Activated CD8-positive, alpha-beta memory T cell treated with anti-CD3 and anti-CD28 coated beads, Interleukin-2, amount 50 U/mL, for 48 hours (primary cell): ENCODE results near the gene STXBP6.

Experiments
- DNase-seq: peaks from one replicate; pipeline ENCODE4 v3.0.0-alpha.2; 2020

Gene STXBP6

GRCh38 chr14:24880689-24881088, 169.3 kb downstream of the STXBP6 start:
- no peak for DNase-seq

DNA sequence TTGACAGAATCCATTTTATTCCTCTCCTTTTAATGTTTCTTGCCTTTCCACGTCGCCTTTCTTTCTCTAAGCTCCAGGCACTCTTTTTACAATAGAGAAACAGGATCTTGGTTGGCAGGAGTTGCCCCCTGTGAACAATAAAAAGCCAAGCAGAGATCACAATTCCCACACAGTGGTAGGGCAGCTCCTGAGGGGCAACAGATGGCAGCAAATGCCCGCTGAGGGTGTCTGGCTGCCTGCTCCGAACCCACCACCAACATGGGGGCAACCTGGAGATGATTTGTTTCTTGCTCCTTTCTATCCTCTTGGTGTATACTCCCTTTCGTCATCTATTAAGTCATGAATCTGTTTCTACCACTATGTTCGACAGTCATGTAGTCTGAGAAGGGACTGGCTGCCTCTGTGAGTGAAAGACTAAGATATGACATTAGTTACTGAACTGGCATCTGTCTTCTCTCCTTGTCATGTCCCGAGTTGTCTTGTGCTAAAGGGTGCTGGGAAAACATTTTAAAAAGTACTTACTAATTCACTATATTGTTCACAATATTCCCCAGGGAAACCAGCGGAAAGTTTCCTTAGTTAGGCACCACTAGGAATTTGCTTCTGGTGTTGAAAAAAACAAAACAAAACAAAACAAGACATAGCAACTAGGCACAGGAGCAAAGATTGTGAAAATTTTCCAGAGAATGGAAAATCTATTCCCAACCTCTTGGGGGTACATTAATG, 170.1 kb downstream of the STXBP6 start:
- DNase-seq: no peak

DNA sequence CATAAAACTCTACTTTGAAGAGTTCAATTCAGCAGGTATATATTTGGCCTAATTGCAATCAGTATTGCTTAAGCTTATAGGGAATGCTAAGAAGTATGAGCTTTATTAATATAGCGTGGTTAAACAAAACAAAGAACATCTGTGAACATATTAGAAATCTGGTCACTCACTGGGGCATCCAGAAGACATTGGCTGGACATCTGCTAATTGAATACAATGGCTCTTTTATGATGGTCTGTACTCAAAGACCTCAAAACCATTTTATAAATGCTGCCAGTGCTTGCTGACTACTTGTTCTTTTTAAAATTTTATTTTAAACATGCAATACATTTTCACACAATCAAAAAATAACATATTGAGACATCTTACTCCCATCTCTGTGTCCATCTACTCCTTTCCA, 173.0 kb downstream of the STXBP6 start:
- DNase-seq: no peak

- DNase-seq: no peak
Observed at GRCh38 chr14:24875991-24876878, 173.7 kb downstream of the STXBP6 start.

GRCh38 chr14:24875203-24875838, 174.6 kb downstream of the STXBP6 start:
- no peak for DNase-seq

DNA sequence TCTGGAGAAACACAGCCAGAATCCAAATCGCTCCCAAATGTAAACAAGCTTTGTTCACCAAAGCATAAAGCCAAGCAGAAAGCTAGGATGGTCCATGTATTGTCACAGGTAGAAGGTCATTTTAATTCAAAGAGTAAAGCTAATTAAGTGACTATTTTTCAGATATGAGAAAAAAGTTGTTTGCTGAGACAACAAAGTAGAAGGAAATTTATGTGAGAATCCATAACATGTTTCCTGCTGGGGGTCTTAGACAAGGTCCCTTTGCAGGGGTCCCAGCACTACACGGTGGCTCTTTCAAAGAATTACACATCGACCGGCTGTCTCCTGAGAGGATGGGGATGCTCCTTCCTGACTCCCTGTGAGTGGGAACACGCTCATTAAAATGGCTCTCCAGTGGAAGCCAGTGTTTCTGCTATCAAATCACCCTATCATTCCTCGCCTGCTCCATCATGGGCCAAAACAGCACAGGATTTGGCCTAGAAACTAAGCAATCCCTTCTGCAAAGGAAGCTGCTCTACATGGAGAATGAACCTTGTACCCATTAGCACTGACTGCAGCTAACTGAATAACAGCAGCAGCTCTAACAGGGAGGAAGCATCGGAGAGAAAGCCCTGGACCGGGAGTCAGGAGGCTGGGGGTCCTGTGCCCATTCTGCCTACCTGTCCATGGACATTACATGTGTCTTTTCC, 175.3 kb downstream of the STXBP6 start:
- no peak for DNase-seq

GRCh38 chr14:24873551-24873950, 176.4 kb downstream of the STXBP6 start:
- DNase-seq: no peak

GRCh38 chr14:24870949-24871701, 178.8 kb downstream of the STXBP6 start:
- no peak for DNase-seq

DNA sequence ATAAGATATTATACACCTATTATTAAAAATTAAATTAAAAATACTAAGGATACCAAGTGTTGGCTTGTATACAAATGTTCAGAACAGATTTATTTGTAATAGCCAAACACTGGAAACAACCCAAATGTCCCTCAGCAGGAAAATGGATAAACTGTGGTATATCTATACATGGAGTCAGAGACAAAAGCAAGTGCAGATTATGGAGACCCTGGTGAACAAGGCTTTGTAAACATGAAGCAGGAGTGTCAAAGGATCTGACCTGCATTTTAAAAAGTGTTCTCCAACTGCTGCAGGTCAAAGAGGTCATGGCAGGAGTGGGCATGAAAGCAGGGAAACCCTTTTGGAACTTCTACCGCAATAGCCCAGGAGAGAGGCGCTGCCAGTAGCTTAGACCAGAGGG, 181.6 kb downstream of the STXBP6 start:
- no peak for DNase-seq

DNA sequence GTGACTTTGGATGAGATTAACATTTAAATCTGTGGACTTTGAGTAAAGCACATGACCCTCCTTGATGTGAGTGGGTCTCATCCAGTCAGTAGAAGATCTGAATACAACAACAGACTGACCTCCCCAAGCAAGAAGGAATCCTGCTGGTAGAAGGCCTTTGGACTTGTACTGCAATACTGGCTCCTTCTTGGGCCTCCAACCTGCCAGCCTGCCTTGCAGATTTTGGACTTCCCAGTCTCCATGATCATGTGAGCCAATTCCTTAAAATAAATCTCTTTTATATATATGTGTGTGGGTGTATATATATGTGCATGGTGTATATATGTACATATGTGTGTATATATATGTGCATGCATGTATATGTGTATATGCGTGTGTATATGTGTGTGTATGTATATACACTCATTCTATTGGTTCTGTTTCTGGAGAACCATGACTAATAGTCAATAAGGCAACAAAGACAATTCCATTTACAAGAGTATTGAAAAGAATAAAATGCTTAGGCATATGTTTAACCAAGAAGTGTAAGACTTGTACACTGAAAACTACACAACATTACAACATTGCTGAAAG, 183.8 kb downstream of the STXBP6 start:
- no peak for DNase-seq

GRCh38 chr14:24863968-24864684, 185.8 kb downstream of the STXBP6 start:
- no peak for DNase-seq

DNA sequence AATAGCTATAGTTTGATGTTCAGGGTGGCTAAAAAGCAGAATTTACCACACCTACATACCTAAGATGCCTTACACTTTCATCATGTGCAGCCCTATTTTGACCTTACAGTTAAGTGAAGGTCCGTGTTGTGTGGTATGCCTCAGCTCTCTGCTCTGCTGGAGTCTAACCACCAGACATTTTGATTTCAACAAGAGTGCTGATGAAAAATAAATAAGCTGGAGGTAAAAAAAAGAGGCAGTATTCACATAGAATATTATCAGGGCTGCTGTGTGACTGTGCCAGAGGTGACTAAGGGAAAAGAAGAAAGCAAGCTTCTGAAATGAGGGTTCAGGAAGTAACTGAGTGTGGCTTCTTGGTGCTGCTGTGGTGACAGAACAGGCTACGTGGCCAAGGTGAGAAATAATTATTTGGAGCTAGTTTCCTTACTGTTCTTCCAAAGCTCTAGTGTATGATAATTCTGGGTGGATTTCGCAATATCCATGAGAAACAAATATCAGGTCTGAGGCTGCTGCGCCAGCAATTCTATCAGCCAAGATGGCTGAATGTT, 188.8 kb downstream of the STXBP6 start:
- DNase-seq: no peak

DNA sequence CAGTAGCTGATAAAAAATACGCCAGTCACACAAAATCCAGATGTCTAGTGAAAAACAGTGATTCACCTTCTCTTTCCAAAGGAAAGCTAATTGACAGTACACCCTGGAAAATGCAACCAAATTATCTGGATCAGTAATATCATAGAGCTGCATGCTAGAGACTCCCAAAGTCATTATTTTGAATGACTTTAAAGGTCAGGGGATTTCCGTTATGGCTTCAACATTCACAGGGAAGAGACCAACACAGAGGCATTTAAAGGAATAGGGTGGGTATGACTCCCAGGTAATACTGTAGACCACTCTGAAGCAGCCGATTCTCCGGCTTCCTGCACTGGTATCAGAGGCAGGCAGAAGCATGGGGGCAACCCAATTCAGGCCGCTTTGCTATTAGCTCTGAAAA, 190.4 kb downstream of the STXBP6 start:
- DNase-seq: no peak

DNA sequence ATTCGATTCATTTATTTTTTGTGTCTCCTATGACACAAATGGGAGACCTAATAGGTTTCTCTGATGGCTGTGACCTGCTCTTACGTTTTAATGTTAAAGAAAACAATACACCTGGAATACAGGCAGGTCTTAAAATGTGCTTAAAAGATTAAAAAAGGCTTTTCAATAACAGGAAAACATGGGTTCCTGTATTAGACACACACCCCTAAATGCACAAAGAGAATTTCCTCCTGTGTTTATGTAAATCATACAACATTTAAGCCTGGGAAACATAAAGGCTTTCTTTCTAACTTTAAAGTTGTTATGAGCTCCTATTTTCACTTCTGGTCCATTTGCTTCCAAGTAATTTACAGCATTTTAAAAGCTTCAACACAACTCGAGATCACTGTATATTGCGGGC, 191.3 kb downstream of the STXBP6 start:
- no peak for DNase-seq

GRCh38 chr14:24858052-24858451, 191.9 kb downstream of the STXBP6 start:
- no peak for DNase-seq

GRCh38 chr14:24857277-24857676, 192.7 kb downstream of the STXBP6 start:
- DNase-seq: no peak

DNA sequence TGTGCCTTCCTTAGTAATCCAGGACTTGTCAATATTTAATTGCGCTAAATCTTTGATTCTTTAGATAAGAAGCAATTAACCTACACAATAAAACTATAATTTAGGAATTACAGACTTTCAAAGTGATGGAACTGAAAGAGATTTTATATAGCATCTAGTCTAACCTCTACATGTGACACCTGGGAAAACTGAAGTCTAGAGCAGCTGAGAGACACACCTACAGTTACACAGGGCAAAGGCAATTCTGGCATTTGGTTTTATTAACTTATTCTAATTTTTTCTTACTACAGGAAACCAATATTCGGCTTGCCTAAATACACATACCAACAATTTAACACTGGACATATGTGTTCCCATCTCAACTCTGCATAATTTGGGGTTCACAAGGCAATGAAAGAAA, 196.5 kb downstream of the STXBP6 start:
- no peak for DNase-seq

DNA sequence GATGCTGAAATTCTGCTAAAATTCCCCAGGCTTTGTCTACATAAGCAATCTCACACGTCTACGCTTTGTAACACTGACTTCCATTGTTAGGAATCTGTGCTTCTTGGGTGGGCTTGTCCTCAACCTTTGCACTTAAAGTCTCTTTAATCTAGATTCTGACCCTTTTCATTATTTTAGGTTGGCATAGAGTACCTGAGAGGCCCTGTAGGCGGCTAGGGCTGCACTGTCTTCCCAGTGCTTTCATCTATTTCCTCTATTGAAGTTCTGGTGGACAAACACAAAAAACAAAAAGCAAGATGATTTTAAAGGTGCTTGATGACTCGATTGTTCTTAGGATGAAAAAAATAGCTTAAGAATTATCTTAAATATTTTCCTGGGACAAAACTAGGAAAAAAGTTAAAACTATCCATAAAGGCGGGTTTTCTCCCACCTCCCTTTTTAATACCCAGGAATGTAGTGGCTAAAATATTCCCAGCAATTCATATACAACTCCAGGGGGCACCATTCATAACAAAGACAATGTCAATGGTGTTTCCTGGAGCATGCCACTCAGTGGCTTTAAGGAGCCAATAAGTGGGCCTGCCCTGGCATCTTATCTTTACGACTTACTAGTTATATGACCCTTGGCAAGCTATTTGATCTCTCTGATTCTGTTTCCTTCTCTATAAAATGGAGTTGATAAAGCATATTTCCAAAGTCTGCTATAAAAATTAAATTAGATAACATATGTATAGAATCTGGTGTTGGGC, 197.5 kb downstream of the STXBP6 start:
- DNase-seq: no peak

GRCh38 chr14:24851837-24852236, 198.1 kb downstream of the STXBP6 start:
- DNase-seq: no peak

GRCh38 chr14:24851406-24851805, 198.5 kb downstream of the STXBP6 start:
- DNase-seq: no peak
